Adrenal gland (tissue), 5 donors: ENCODE results near the gene COL25A1.

Experiments
- POLR2A ChIP-seq, 2 donors: fragments of 450-650 bp; IDR thresholded peaks; one replicate each; pipeline ENCODE4 v1.6.1; 2017; ENCODE audit warnings: antibody characterized with exemption in 2 of 2, mild to moderate bottlenecking in 2 of 2, moderate library complexity in 1 of 2
- TF ChIP-seq, protein P1 (sequence below), 6 experiments: fragments of 450-650 bp in 4 of 6; fragments of 200-600 bp in 2 of 6; sonication (generic) in 1 of 6; IDR thresholded peaks; 1 replicate in 5 of 6; 2 replicates in 1 of 6; pipeline versions ENCODE4 v1.5.1 to v1.8.0; 2016 to 2021; ENCODE audit warnings: antibody characterized with exemption in 6 of 6, mild to moderate bottlenecking in 2 of 6, moderate library complexity in 1 of 6
- donor health status: DM: no; HTN: no; CAD: no.

DNA sequence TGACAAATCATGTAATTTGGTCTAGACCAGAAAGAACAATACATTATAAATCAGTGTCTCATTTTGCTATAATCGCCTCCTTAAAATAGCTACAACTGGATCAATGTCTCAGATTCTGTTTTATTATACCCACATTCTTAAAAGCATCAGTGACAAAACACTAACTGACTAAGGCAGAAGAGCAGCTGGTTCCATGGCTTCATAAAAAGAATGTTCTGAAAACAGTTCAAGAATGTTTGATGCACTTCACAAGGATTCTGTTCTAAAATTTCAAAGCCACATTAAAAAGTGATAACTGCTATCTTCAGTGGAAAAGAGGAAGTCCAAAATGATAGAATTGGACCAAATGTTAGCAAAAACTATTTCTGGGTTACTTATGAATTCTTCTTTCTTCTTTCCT, 69.8 kb downstream of the COL25A1 start:
- TF ChIP-seq, protein P1, sequence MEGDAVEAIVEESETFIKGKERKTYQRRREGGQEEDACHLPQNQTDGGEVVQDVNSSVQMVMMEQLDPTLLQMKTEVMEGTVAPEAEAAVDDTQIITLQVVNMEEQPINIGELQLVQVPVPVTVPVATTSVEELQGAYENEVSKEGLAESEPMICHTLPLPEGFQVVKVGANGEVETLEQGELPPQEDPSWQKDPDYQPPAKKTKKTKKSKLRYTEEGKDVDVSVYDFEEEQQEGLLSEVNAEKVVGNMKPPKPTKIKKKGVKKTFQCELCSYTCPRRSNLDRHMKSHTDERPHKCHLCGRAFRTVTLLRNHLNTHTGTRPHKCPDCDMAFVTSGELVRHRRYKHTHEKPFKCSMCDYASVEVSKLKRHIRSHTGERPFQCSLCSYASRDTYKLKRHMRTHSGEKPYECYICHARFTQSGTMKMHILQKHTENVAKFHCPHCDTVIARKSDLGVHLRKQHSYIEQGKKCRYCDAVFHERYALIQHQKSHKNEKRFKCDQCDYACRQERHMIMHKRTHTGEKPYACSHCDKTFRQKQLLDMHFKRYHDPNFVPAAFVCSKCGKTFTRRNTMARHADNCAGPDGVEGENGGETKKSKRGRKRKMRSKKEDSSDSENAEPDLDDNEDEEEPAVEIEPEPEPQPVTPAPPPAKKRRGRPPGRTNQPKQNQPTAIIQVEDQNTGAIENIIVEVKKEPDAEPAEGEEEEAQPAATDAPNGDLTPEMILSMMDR (IDR thresholded peaks at IDR 0.05) = no peak
- TF ChIP-seq POLR2A (IDR thresholded peaks at IDR 0.05) = no peak
